K562 (cell line): ENCODE data around the gene PLEKHO2. TPM values are rescaled to one million over a fixed set of nuclear protein-coding genes. Genes with fewer than 3 reads are reported as not detected.
A peak's percentile ranks its signal among the peaks of the same experiment; 100 is the strongest.

Experiments
- C11orf30 ChIP-seq: fragments of 450-650 bp; IDR thresholded peaks from 2 replicates; pipeline ENCODE4 v1.6.1; 2016; ENCODE audit warnings: low read depth, mild to moderate bottlenecking
- NONO ChIP-seq, 2 experiments: fragments of 200-400 bp in 1 of 2; fragments of 450-650 bp in 1 of 2; formaldehyde crosslinking in 1 of 2; IDR thresholded peaks; 2 replicates each; pipeline ENCODE4 v1.6.1; 2017; ENCODE audit warnings: low read depth in 2 of 2, mild to moderate bottlenecking in 2 of 2, moderate library complexity in 2 of 2, low read length in 1 of 2
- POLR2AphosphoS5 ChIP-seq: IDR thresholded peaks from 2 replicates; pipeline ENCODE4 v1.6.1; 2011; ENCODE audit warnings: mild to moderate bottlenecking, low read depth, low read length, moderate library complexity; ENCODE audit not compliant: control insufficient read depth, insufficient read depth
- POLR2G ChIP-seq: fragments of 200-400 bp; formaldehyde crosslinking; IDR thresholded peaks from 2 replicates; pipeline ENCODE4 v1.6.1; 2017; ENCODE audit warnings: low read depth, mild to moderate bottlenecking, antibody characterized with exemption, low read length, moderate library complexity
- SIN3A ChIP-seq, 2 experiments: fragments of 150-350 bp in 1 of 2; IDR thresholded peaks; 2 replicates each; pipeline ENCODE4 v1.6.1; 2011 to 2016; ENCODE audit warnings: borderline replicate concordance in 2 of 2, low read depth in 2 of 2, low read length in 2 of 2, mild to moderate bottlenecking in 2 of 2, moderate library complexity in 2 of 2; ENCODE audit not compliant: control insufficient read depth in 1 of 2
- TBP ChIP-seq: optimal IDR thresholded peaks from 2 replicates; pipeline ENCODE3; 2011; ENCODE audit warnings: low read depth, low read length, improper control_type of control experiment
- TEAD4 ChIP-seq, 2 experiments: sonication (generic) in 1 of 2; formaldehyde crosslinking in 1 of 2; IDR thresholded peaks; 2 replicates each; pipeline versions ENCODE4 v1.6.1 to v1.8.0; 2012 to 2022; ENCODE audit warnings: borderline replicate concordance in 1 of 2, inconsistent platforms in 1 of 2, low read length in 1 of 2, mild to moderate bottlenecking in 1 of 2, missing genetic modification reagents in 1 of 2
- ZBTB17 ChIP-seq: fragments of 450-650 bp; formaldehyde crosslinking; IDR thresholded peaks from 2 replicates; pipeline ENCODE4 v1.4.0; 2020; ENCODE audit warnings: mild to moderate bottlenecking
- polyA plus RNA-seq, 8 experiments: library from polyadenylated mRNA; depleted of rRNA in 4 of 8; stranded (reverse) in 5 of 8; unstranded in 3 of 8; fragments of >200 nt; fragmentation: Nextera tagmentation in 2 of 8; fragmentation: Illumina TruSeq in 1 of 8; extraction: Ambion mirVana in 2 of 8; extraction: Trizol in 1 of 8; gene quantifications; 2 replicates each; pipeline versions ENCODE4 v1.2.1 to v1.2.3, GENCODE V29; 2011 to 2014; ENCODE audit warnings: inconsistent platforms in 1 of 8, missing spikeins in 1 of 8
- total RNA-seq, 7 experiments: library from RNA; depleted of rRNA in 6 of 7; stranded (reverse); fragments of >200 nt in 6 of 7; fragmentation: Illumina TruSeq in 2 of 7; extraction: Trizol in 2 of 7; gene quantifications; 2 replicates each; pipeline versions ENCODE4 v1.2.1 to v1.2.3, GENCODE V29; 2011 to 2021; ENCODE audit warnings: low replicate concordance in 1 of 7
- TF ChIP-seq, protein P1 (sequence below), 2 experiments: fragments of 450-650 bp; formaldehyde crosslinking in 1 of 2; IDR thresholded peaks; 2 replicates each; pipeline versions ENCODE4 v1.4.0 to v1.6.1; 2014 to 2020; ENCODE audit warnings: mild to moderate bottlenecking in 2 of 2, borderline replicate concordance in 1 of 2, low read depth in 1 of 2
- TF ChIP-seq, protein P2 (sequence below): fragments of 450-650 bp; IDR thresholded peaks from 2 replicates; pipeline ENCODE4 v1.6.1; 2017; ENCODE audit warnings: antibody characterized with exemption, mild to moderate bottlenecking

PLEKHO2 gene
- total and polyA plus RNA-seq, 9 of the 15 experiments (the other 6 are each of a cell fraction or from before 2014, with no cell fraction given): 0.24 to 8.8 (median 5.5) TPM

DNA sequence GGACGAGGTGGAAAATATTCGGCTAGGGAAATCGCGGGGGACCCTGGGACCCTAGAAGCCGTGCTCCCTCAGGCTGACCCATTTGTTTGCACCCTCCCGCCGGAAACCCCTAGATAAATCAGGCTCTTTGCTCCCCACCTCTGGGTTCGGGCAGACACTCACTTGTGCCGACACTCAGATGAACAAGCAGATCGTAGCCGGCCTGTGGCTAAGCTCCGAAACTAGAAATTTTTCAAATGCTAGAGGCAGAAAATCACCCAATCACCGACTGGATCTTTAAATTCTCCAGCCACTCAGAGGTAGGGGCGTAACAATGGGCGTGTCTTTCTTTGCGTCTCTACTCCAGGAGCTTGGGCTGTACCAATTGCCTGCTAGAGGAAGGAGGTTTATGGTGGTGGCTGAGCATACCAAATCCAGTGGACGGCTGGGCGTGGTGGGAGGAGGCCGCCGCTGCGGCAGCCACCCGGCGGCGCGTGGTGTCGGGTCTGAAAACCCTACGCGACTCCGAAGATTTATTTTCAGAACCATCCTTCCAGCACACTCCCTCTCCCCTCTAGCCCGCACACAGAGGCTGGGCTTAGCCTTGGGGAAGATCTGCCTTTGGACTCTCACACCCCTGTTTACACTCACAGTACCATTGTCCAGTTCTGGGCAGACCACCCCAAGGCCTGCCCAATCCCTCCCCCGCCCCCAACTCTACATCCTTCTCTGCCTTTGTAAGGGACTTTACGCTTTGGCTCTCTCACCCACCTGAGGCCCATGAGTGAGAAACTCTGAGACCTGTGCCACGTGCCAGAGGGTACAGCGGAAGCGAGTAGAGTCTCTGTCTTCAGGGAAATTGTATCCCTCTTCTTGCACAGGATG, 16.1 kb upstream of the PLEKHO2 start, which contains the start of gene PIF1 (continued):
- TF ChIP-seq, protein P1, sequence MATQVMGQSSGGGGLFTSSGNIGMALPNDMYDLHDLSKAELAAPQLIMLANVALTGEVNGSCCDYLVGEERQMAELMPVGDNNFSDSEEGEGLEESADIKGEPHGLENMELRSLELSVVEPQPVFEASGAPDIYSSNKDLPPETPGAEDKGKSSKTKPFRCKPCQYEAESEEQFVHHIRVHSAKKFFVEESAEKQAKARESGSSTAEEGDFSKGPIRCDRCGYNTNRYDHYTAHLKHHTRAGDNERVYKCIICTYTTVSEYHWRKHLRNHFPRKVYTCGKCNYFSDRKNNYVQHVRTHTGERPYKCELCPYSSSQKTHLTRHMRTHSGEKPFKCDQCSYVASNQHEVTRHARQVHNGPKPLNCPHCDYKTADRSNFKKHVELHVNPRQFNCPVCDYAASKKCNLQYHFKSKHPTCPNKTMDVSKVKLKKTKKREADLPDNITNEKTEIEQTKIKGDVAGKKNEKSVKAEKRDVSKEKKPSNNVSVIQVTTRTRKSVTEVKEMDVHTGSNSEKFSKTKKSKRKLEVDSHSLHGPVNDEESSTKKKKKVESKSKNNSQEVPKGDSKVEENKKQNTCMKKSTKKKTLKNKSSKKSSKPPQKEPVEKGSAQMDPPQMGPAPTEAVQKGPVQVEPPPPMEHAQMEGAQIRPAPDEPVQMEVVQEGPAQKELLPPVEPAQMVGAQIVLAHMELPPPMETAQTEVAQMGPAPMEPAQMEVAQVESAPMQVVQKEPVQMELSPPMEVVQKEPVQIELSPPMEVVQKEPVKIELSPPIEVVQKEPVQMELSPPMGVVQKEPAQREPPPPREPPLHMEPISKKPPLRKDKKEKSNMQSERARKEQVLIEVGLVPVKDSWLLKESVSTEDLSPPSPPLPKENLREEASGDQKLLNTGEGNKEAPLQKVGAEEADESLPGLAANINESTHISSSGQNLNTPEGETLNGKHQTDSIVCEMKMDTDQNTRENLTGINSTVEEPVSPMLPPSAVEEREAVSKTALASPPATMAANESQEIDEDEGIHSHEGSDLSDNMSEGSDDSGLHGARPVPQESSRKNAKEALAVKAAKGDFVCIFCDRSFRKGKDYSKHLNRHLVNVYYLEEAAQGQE (IDR thresholded peaks at IDR 0.05; ENCODE audit: borderline replicate concordance): no peak
- TF ChIP-seq, protein P1 (CRISPR knock-in tag; IDR thresholded peaks at IDR 0.05; ENCODE audit: low read depth): no peak
- TF ChIP-seq TEAD4 (IDR thresholded peaks at IDR 0.05; ENCODE audit: low read length) (peak; percentile 48), TEAD4 (CRISPR knock-in tag; IDR thresholded peaks at IDR 0.05; ENCODE audit: borderline replicate concordance) (no peak), POLR2AphosphoS5 (peak; percentile 71), SIN3A (IDR thresholded peaks at IDR 0.05; ENCODE audit: borderline replicate concordance in 2 of 2, control insufficient read depth in 1 of 2, low read depth in 2 of 2, low read length in 2 of 2) (no peak), C11orf30 (0 out of 2 replicates have a peak, but pooled peaks have one; percentile 43), TBP (peak; percentile 82), POLR2G (peak; percentile 89), NONO (IDR thresholded peaks at IDR 0.05; ENCODE audit: low read depth in 2 of 2, low read length in 1 of 2) (peak in 1 of 2 experiments; percentile 97; a peak in 2 of 4 replicates), ZBTB17 (CRISPR knock-in tag) (peak; percentile 34; the same call in 1 of the 2 replicates)
- TF ChIP-seq, protein P2, sequence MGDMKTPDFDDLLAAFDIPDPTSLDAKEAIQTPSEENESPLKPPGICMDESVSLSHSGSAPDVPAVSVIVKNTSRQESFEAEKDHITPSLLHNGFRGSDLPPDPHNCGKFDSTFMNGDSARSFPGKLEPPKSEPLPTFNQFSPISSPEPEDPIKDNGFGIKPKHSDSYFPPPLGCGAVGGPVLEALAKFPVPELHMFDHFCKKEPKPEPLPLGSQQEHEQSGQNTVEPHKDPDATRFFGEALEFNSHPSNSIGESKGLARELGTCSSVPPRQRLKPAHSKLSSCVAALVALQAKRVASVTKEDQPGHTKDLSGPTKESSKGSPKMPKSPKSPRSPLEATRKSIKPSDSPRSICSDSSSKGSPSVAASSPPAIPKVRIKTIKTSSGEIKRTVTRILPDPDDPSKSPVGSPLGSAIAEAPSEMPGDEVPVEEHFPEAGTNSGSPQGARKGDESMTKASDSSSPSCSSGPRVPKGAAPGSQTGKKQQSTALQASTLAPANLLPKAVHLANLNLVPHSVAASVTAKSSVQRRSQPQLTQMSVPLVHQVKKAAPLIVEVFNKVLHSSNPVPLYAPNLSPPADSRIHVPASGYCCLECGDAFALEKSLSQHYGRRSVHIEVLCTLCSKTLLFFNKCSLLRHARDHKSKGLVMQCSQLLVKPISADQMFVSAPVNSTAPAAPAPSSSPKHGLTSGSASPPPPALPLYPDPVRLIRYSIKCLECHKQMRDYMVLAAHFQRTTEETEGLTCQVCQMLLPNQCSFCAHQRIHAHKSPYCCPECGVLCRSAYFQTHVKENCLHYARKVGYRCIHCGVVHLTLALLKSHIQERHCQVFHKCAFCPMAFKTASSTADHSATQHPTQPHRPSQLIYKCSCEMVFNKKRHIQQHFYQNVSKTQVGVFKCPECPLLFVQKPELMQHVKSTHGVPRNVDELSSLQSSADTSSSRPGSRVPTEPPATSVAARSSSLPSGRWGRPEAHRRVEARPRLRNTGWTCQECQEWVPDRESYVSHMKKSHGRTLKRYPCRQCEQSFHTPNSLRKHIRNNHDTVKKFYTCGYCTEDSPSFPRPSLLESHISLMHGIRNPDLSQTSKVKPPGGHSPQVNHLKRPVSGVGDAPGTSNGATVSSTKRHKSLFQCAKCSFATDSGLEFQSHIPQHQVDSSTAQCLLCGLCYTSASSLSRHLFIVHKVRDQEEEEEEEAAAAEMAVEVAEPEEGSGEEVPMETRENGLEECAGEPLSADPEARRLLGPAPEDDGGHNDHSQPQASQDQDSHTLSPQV: peak; percentile 63; the same call in 1 of the 2 replicates
